AG10803 (cell line): ENCODE data around the gene SLC24A1.

Experiments
- DNase-seq: peaks from one replicate; pipeline ENCODE4 v3.0.0; 2010; ENCODE audit warnings: low read depth
- H3K4me3 ChIP-seq: 2 replicates; pipeline ENCODE4 v1.5.1; 2011; ENCODE audit warnings: mild to moderate bottlenecking, low read length, control low read depth
- CTCF ChIP-seq: conservative IDR thresholded peaks from 2 replicates; pipeline ENCODE4 v1.5.1; 2011; ENCODE audit warnings: mild to moderate bottlenecking, low read length, control low read depth, inconsistent platforms

Gene SLC24A1

GRCh38 chr15:65663521-65663920 lies 41.8 kb downstream of the SLC24A1 start:
- TF ChIP-seq CTCF, result no peak
- DNase-seq, result no peak
- no peak overlapping the region for H3K4me3 ChIP-seq

GRCh38 chr15:65666257-65666656 lies 44.5 kb downstream of the SLC24A1 start:
- peak; percentile 70 for DNase-seq
- no peak overlapping the region for H3K4me3 ChIP-seq
- no peak for TF ChIP-seq CTCF

- no peak for DNase-seq
- TF ChIP-seq CTCF, result no peak
- no peak overlapping the region for H3K4me3 ChIP-seq
These were observed 53.8 kb downstream of the SLC24A1 start for GRCh38 chr15:65675551-65675950.

GRCh38 chr15:65676123-65676522 lies 54.4 kb downstream of the SLC24A1 start:
- no peak overlapping the region for H3K4me3 ChIP-seq
- no peak for DNase-seq
- no peak for TF ChIP-seq CTCF

- no peak for DNase-seq
- no peak overlapping the region for H3K4me3 ChIP-seq
These were observed 58.8 kb downstream of the SLC24A1 start for GRCh38 chr15:65680544-65680943.

GRCh38 chr15:65682404-65682911 lies 60.7 kb downstream of the SLC24A1 start:
- no peak overlapping the region for H3K4me3 ChIP-seq
- DNase-seq, result no peak
- TF ChIP-seq CTCF, result no peak

More at GRCh38 chr15:65680544-65680943, 58.8 kb downstream of the SLC24A1 start:
- no peak for TF ChIP-seq CTCF

GRCh38 chr15:65688462-65688861 lies 66.7 kb downstream of the SLC24A1 start:
- no peak for TF ChIP-seq CTCF
- DNase-seq, result no peak
- no peak overlapping the region for H3K4me3 ChIP-seq
